GM20000 (cell line): ENCODE data around the gene LIN9.

Experiments used
- DNase-seq: peaks from one replicate; pipeline ENCODE4 v3.0.0; 2012; ENCODE audit warnings: low spot score
- CTCF ChIP-seq: IDR thresholded peaks from 2 replicates; pipeline ENCODE4 v1.5.1; 2012; ENCODE audit warnings: mild to moderate bottlenecking, control low read depth; ENCODE audit errors: extremely low read depth, missing control alignments

The LIN9 gene

GRCh38 chr1:226320930-226321329 lies 12.0 kb upstream of the LIN9 start:
- no peak for DNase-seq

GRCh38 chr1:226318471-226318870 lies 9.5 kb upstream of the LIN9 start:
- no peak for TF ChIP-seq CTCF
- DNase-seq, result no peak

More at GRCh38 chr1:226320930-226321329, 12.0 kb upstream of the LIN9 start:
- no peak for TF ChIP-seq CTCF

GRCh38 chr1:226314055-226314454 lies 5.1 kb upstream of the LIN9 start:
- no peak for DNase-seq
- TF ChIP-seq CTCF, result no peak

GRCh38 chr1:226312065-226312464 lies 3.1 kb upstream of the LIN9 start:
- no peak for DNase-seq
- no peak for TF ChIP-seq CTCF

- DNase-seq, result no peak
- no peak for TF ChIP-seq CTCF
Measured at GRCh38 chr1:226311376-226311775, 2.4 kb upstream of the LIN9 start.

GRCh38 chr1:226310637-226311195 lies 1.8 kb upstream of the LIN9 start:
- no peak for TF ChIP-seq CTCF
- DNase-seq, result peak; percentile 20

- no peak for DNase-seq
- TF ChIP-seq CTCF, result no peak
Measured at GRCh38 chr1:226310245-226310540, 1.2 kb upstream of the LIN9 start.
